Adipose tissue (tissue), 3 donors: ENCODE results near the gene FMNL1. TPM values are rescaled to one million over a fixed set of nuclear protein-coding genes. Genes with fewer than 3 reads are reported as not detected.

ENCODE experiments used
- H3K27ac ChIP-seq: one replicate; pipeline ENCODE4 v1.5.1; 2013; ENCODE audit warnings: low read depth, low read length
- WGBS, 3 donors: extraction: QIAGEN DNeasy Blood & Tissue Kit; methylation state at CpG; one replicate each; pipeline ENCODE4 v1.1.7; 2013; 5-methylcytosine and 5-hydroxymethylcytosine counted together
- polyA plus RNA-seq, 3 donors: library from polyadenylated mRNA; stranded (reverse); fragments of 200-250 nt; gene quantifications; one replicate each; pipeline ENCODE4 v1.2.3, GENCODE V29; 2013
- donor health status: healthy with polysubstance abuse.
- donor health status: Bipolar disorder and iron deficiency.
- donor health status: healthy.

FMNL1 gene
- polyA plus RNA-seq, 3 donors, result 3.1 to 35.5 (median 27.5) TPM

DNA sequence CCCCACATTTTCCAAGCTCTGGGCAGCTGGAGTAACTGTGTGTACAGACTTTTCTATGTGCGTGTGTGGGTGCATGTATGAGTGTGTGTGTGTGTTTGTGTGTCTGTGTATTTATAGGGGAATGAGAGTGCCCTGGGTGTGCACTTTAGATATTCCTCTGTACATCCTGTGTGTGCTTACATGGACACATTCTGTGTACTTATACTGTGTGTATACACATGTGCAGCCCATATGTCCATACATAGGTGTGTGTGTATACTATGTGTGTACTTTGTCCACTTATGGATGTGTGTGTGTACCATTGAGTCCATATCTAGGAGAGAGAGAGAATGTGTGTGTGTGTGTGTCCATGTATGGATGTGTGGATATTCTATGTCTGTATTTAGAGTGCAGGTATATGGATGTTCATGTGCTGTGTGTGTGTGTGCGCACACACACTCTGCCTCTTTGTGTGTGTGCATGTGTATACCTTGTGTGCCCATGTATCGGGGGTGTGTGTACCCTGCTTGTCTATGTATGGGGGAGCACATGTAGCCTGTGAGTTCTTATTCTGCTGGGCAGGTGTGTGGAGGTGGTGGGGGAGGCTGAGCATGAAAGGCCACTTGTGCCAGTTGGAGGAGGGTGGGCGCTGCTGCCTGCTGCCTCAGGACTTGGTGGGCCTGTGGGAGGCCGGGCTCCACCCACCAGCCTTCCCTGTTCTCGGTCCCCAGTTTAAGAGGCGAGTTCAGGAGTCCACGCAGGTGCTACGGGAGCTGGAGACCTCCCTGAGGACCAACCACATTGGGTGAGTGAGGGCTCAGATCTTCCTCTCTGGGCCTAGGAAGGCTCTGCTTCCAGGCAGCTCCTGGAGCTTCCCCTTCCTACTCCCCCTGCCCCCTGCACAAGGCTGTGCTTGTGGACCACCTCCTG lies 11.1 kb downstream of the FMNL1 start:
- WGBS, 3 donors, result 93 to 96% (median 94%) methylated on average over 8 to 9 of the region's 9 CpGs

DNA sequence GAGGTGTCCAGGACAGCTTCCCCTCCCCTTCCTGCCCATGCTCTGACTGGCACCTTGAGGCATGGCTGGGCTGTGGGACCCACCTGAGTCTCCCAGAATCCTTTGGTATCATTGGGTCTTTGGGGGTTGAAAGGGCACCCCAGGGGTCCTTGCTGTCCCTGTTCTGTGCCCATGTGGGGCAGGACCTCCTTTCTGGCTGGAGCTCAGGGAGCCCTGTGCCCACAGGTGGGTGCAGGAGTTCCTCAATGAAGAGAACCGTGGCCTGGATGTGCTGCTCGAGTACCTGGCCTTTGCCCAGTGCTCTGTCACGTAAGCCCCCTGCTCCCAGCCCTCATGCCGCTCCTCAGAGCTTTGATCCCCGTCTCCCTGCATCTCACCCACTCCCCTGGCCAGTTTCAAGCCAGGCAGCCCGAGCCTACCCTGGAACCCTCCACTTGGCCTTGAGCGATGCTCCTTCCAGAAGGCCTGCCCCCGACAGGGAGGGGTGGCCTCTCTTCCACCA lies 11.8 kb downstream of the FMNL1 start:
- WGBS, 3 donors, result 78 to 94% (median 91%) methylated on average over 8 of the region's 8 CpGs
- no peak overlapping the region for H3K27ac ChIP-seq

More for the DNA sequence above, 11.1 kb downstream of the FMNL1 start:
- no peak overlapping the region for H3K27ac ChIP-seq

DNA sequence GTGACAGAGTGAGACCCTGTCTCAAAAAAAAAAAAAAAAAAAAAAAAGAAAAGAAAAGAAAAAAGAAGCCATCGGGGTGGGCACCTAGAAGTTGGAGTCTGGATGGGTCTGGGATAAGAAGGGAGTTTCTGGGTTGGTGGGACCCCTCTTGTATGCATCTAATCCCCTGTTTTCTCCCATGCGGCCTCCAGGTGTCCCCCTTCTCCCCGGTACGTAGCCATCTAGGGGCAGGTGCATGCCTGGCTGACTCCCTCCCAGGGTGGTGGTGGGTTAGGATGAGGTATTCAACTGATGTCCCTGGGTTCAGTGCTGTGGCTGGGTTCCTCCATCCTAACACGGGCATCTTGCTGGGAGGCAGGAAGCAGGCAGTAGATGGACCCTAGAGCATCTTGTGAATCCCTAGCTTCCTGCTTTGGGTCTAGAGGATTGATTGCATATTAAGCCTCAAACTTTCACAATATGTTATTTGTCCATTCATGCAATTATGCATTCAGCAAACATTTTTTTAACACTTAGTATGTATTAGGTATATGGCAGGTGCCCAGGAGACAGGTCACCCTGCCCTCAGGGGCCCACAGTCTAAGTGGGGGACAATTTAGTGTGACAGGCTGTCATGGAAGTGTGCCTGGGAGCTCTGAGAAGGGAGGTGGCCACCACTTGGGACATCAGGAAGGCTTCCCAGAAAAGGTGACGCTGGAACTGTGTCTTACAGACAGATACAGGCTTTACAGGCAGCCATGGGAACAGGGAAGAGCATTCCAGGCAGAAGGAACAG lies 13.1 kb downstream of the FMNL1 start:
- WGBS, 3 donors, result 16 to 49% (median 38%) methylated on average over 6 of the region's 6 CpGs

DNA sequence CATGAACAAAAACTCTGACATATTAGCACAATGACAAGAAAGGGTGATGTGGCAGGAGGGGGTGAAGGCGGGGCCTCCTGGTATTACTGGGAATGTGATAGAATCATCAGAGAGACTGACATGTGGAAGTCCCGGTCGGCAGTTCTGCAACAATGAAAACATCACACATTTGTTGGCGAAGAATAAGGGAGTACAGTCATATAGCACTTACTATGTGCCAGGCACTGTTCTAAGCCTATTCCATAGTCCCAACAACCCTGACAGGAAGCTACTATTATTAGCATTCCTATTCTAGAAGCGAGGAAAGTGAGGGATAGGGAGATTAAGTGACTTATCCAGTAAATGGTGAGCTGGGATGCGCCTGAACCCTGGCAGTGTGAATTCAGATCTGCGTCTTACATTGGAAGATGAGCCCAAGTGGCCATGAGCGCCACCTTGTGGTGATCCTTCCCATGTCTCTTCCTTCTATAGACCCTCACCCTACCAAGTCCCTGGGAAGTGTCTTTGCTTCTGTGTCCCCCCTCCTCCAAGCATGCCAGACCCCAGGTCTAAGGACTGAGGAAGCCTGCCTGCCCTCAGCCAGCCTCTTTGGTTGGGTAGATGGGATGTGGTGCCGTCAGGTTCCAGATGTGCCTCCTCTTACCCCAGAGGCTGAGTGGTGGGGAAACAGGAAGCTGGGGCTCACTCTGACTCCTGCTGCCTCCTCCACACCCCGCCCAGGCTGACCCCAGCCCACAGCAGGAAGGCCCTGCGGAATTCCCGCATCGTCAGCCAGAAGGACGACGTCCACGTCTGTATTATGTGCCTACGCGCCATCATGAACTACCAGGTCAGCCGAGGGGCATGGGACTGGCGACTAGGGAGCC lies 14.0 kb downstream of the FMNL1 start:
- no peak overlapping the region for H3K27ac ChIP-seq
- 46 to 57% (median 55%) methylated on average over 20 of the region's 20 CpGs for WGBS, 3 donors

More for the DNA sequence above, 13.1 kb downstream of the FMNL1 start:
- H3K27ac ChIP-seq, result no peak overlapping the region

DNA sequence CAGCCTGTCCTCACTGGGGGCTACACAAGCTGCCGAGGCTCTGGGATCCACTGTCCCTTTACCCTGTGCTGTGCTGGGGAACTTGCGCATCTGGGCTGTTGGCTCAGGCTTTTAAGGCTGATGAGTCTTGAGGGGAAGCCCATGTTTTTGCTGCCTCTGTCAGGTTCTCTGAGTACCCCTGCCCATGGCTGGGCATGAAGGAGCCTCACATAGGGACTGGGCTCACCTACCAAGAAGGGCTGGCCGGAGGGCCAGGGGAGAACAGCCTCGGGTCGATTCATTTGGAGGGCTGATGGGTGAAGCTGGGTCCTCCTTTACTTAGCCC lies 14.6 kb downstream of the FMNL1 start:
- no peak overlapping the region for H3K27ac ChIP-seq
- 73 to 88% (median 85%) methylated on average over 5 of the region's 5 CpGs for WGBS, 3 donors

DNA sequence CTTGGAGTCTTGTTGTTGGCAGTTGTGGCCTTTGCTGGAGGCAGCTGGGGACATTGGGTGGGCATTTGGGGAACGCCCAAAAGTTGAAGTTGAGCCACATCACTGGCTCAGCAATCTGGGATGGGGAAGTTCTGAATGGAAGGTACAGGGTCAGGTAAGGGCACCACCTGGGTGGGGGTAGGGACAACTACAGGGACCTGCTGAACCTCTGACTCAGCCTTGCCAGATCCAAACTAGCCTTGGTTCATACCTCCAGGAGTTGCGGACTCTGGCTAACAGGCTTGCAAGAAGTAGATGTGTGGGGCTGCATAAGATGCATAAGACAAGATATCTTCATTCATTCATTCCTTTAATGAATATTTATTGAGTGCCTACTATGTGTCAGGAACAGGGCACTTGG lies 16.0 kb downstream of the FMNL1 start:
- 94 to 96% (median 94%) methylated on average over 2 of the region's 2 CpGs for WGBS, 3 donors
- no peak overlapping the region for H3K27ac ChIP-seq

DNA sequence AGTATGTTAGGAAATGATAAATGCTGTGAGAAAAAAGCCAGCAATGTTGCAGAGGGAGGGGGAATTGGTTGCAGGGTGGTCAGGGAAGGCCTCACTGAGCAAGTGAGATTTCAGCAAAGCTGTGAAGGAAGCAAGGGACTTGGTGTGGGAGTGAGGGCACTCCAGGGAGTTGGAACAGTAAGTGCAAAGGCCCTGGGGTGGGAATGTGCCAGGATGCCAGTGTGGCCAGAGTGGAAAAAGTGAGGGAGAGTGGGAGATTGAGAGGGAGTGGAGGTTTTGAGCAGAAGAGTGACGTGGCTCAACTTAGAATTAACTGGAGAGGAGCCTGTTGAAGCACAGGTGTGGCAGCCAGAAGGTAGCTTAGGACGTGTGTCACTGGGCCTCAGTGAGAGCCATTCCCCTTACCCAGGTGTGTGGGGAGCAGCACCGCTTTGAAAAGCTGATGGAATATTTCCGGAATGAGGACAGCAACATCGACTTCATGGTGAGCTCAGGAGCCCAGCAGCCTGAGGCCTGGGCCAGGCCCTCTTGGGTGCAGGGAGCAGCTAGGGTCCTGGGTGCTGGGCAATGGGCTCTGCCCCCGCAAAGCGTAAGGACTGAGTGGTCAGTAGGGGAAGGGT lies 16.6 kb downstream of the FMNL1 start:
- no peak overlapping the region for H3K27ac ChIP-seq
- 95 to 97% (median 97%) methylated on average over 7 of the region's 7 CpGs for WGBS, 3 donors

DNA sequence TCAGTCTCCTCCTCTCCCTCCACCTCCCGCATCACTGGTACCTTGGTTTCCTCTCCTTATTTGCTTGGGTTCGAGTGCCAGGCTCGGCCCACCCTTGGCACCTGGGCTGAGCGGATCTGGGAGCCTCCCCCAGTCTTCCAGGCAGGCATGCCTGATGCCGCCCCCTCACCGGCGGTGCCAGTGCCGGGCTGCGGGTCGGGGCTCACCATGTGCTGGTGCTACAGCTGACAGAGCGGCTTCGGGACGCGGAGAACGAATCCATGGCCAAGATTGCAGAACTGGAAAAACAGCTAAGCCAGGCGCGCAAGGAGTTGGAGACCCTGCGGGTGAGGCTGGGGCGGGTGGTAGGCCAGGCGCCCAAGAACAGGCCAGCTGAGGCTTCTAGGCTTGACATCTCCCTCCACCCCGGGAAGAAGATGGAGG lies 19.2 kb downstream of the FMNL1 start:
- no peak overlapping the region for H3K27ac ChIP-seq
- 28 to 82% (median 63%) methylated on average over 21 of the region's 21 CpGs for WGBS, 3 donors

DNA sequence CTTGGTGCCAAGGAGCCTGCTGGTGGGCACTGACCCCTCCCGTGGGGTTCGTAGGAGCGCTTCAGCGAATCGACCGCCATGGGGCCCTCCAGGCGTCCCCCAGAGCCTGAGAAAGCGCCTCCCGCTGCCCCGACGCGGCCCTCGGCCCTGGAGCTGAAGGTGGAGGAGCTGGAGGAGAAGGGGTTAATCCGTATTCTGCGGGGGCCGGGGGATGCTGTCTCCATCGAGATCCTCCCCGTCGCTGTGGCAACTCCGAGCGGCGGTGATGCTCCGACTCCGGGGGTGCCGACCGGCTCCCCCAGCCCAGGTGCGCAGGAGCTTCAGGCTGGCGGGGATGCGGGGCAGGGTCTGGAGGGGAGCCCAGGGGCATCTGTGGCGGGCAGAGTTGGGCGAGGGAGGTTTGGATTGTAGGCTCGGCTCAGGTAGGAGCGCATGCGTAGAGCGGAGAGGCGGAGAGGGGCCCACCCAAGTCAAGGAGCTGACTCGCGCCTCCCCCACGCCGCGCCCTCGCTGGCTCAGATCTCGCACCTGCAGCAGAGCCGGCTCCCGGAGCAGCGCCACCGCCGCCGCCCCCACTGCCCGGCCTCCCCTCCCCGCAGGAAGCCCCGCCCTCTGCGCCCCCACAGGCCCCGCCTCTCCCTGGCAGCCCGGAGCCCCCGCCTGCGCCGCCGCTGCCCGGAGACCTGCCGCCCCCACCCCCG lies 19.8 kb downstream of the FMNL1 start:
- 7 to 60% (median 50%) methylated on average over 39 to 62 of the region's 62 CpGs for WGBS, 3 donors
- H3K27ac ChIP-seq, result no peak overlapping the region

DNA sequence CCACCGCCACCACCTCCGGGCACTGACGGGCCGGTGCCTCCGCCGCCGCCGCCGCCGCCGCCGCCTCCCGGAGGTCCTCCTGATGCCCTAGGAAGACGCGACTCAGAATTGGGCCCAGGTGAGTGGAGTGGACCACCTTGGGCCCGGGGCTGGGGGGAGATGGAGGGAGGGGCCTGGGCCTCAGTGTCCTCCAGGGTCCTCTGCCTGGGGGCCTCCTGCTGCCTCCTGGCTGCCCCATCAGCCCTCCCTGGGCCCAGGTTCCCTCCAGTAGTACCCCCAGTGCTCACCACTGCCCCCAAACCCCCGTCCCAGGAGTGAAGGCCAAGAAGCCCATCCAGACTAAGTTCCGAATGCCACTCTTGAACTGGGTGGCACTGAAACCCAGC lies 20.3 kb downstream of the FMNL1 start:
- 40 to 71% (median 42%) methylated on average over 5 to 18 of the region's 18 CpGs for WGBS, 3 donors
- H3K27ac ChIP-seq, result no peak overlapping the region

DNA sequence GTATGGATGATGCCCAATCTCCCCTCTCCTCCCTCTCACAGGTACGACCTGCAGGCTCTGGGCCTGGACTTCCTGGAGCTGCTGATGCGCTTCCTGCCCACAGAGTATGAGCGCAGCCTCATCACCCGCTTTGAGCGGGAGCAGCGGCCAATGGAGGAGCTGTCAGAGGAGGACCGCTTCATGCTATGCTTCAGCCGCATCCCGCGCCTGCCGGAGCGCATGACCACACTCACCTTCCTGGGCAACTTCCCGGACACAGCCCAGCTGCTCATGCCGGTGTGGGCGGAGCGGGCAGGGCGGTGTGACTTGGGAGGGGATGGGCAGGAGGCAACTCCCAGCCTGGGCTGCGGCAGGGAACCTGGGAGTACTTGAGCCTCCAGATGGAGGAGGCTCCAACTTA lies 22.1 kb downstream of the FMNL1 start:
- no peak overlapping the region for H3K27ac ChIP-seq
- 75 to 86% (median 84%) methylated on average over 18 of the region's 18 CpGs for WGBS, 3 donors

DNA sequence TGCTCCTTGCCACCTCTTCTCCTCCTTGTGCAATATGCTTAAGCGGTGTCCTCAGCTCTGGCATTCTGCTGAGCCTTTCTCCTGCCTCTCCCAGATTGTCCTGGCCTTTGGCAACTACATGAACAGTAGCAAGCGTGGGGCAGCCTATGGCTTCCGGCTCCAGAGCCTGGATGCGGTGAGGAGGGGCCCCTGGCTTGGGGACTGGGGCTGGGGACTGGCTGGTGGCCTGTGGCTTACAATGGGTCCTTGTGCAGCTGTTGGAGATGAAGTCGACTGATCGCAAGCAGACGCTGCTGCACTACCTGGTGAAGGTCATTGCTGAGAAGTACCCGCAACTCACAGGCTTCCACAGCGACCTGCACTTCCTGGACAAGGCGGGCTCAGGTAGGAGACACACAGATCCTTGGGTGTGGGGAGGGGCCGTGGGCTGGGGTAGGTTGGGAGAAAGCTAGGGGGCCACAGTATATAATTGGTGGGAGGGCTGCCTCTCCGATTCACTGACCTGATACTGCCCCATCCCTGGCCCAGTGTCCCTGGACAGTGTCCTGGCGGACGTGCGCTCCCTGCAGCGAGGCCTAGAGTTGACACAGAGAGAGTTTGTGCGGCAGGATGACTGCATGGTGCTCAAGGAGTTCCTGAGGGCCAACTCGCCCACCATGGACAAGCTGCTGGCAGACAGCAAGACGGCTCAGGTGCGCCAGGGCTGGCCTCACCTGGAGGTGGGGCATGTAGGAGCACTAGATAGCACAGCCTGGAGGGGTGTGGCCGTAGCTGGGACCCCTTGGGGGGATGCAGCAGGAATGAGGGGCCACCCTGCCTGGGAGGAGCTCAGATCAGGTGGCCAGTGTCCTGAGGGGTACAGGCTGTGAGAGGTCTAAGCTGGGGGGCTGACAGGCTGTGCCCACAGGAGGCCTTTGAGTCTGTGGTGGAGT lies 23.3 kb downstream of the FMNL1 start:
- 81 to 95% (median 93%) methylated on average over 21 of the region's 21 CpGs for WGBS, 3 donors
- no peak overlapping the region for H3K27ac ChIP-seq

DNA sequence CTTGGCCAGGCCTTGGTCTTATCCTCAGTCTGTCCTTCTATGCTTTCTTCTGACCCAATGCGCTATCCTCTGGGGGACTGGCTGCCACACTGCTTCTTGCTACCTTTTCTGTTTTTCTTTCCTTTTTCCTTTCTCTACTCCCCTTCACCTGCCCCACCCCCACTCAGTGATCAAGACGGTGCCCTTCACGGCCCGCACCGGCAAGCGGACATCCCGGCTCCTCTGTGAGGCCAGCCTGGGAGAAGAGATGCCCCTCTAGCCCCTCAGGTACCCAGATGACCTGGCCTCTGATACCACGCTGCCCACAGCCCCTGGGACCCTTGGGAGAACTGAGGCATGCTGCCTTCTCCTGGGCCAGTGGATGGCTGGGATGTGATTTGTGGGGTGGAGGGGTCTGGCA lies 24.7 kb downstream of the FMNL1 start:
- 73 to 86% (median 74%) methylated on average over 8 of the region's 8 CpGs for WGBS, 3 donors
- no peak overlapping the region for H3K27ac ChIP-seq

DNA sequence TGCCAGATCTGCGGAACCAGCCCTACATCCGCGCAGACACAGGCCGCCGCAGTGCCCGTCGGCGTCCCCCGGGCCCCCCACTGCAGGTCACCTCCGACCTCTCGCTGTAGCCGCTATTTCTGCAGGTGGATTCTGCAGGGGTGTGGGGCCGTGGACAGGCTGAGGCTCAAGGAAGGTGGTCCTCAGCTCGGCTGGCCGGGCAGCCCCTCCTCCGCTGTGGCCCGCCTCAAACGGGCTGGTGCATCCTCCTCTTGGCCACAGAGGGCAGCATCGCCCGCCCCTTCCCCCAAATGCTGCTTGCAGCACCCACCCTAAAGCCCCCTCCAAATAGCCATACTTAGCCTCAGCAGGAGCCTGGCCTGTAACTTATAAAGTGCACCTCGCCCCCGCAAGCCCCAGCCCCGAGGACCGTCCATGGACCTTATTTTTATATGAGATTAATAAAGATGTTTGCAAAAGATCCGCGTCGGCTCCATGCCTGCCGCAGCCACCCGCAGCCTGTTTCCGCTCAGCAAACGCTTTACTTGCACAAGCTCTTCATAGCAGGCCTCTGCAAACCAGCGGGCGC lies 25.3 kb downstream of the FMNL1 start:
- 11 to 31% (median 19%) methylated on average over 32 to 33 of the region's 33 CpGs for WGBS, 3 donors
- H3K27ac ChIP-seq, result no peak overlapping the region

DNA sequence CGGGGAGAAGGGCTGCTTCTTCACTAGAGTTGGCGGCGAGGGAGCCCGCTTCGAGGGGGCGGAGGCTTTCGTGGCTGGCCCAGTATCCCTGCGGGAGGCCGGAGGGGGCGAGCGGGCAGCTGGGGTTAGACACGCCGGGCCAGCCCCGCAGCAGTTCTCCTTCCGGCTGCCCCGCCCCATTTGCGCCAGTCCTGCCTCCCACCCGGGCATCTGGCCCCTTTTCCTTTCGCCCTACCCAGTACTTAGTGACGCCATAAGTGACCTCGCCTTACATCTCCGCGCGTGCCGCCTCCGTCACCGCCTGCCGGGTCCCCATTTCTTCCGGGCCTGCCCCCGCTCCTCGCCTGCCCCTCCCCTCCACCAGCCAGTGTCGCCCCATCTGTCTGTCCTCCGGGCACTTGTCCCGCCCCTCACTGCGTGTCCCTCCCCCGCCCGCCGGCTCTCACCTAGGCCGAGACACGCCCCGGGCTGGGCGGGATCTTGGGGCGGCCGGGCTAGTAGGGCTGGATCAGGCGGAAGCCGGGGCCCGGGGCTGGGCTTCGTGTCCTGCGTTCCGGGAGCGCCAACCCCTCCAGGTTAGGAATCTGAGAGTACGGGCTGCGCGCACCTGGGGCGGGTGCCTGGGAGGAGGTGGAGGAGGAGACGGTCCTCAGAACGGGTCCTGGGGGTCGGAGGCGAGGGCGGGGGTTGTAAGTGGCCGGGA lies 25.9 kb downstream of the FMNL1 start:
- 1 to 2% (median 2%) methylated on average over 52 to 61 of the region's 61 CpGs for WGBS, 3 donors

More for the DNA sequence above, 25.9 kb downstream of the FMNL1 start:
- H3K27ac ChIP-seq, result no peak overlapping the region
